Activated effector memory CD4-positive, alpha-beta T cell treated with Interleukin-2 at 50 U/mL for 16 hours (primary cell): ENCODE measurements around the gene MGP.

Experiments
- DNase-seq: peaks from one replicate; pipeline ENCODE4 v3.0.0-alpha.2; 2020

Gene MGP

GRCh38 chr12:14885718-14886221 lies at the start of gene MGP:
Gene MGP (minus strand): TSS chr12:14885854. CDS start chr12:14885791, 63 bp downstream.
- DNase-seq: no peak

- no peak for DNase-seq
Observed at GRCh38 chr12:14935031-14935430, 49.4 kb upstream of the MGP start.

DNA sequence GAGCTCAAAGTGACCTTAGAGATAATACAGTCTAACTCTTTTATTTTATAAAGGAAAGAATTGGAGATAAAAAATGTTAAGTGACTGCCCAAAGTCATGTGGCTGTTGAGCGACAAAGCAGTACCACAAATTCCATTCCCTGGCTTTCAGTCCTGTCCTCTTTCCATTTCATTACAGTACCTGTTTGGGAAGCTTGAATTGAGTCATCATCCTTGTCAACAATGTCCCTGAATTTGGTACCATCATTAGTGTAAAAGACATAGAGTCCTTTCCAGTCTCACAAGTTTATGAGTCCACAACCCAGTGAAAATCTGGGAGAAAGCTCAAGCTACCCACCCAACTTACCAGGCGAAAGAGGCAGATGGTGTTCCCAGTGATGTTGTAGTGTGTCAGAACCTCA lies 48.9 kb upstream of the MGP start:
- no peak for DNase-seq

DNA sequence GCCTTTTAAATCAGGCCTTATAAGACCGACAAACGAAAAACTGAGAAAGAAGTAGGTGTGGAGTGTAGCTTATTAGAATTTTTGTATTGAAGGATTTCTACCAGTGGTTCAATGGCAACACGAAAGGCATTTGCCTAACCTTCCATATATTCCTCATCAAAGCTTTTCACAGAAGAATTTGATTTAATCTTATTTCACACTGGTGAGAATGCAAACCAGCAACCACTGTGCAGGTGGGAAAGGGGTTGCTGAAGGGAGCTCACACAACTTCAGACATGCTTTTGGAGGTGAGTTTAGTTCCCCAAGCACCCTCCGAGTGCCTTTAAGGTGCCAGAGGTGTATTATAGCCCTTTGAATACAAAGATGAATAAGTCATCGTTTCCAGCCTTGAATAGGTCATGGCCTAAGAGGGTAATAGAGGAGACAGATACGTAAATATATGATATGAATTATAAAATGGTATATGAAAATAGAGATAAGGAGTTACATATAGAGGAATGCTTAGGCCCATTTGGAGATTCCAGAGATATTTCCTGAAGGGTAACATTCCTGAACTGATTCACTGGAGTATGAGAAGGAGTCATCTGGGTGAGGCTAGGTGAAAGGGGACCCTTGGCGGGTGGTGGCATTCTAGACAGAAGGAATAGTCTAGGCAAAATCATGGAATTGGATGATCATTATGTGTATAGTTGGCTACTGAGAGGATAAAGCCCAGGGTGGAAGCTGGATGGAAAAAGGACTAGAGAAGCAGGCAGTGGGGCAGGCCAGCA lies 46.3 kb upstream of the MGP start:
- no peak for DNase-seq

- DNase-seq: no peak
Observed at GRCh38 chr12:14931359-14931758, 45.7 kb upstream of the MGP start.

GRCh38 chr12:14930299-14930698 lies 44.6 kb upstream of the MGP start:
- no peak for DNase-seq

GRCh38 chr12:14928931-14929330 lies 43.3 kb upstream of the MGP start:
- no peak for DNase-seq

DNA sequence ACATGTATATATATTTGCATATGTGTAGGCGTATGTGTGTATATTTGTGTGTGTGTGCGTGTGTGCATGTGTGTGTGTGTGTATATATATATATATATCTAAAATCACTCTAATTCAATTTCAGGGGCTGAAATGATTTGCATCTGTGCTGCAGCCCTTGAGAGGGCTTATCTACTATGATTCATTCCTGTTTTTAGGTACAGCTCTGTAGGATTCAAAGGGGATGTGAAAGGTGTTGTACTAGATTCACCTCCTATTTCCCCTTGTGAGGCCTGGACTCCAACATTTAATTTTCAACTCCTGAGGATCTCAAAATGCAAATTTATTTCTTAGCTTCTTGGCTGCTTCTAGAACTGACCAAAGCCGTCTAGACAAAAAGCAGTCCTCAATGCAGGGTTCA lies 41.6 kb upstream of the MGP start:
- no peak for DNase-seq

DNA sequence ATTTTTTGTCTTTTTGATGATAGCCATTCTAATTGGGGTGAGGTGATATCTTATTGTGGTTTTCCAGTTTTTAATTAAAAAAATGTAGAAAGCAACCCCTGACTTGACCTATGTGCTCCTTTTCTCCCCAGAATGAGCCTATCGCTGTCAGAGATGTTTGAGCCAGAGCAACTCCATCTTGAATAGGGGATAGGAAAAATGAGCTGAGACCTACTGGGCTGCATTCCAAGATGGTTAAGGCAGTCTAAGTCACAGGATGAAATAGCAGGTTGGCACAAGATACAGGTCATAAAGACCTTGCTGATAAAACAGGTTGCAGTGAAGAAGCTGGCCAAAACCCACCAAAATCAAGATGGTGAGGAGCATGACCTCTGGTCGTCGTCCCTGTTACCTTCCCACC lies 38.9 kb upstream of the MGP start:
- DNase-seq: no peak

DNA sequence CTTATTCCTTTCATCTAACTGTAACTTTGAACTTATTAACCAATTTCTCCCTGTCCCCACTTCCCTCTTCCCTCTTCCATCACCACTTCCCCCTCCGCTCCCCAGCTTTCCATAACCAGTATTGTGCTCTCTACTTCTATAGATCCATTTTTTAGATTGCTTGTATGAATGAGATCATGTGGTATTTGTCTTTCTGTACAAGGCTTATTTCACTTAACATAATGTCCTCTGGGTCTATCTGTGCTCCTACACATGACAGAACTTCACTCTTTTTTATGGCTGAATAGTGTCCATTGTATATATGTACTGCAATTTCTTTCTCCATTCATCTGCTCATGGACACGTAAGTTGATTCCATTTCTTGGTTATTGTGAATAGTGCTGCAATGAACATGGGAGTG lies 38.3 kb upstream of the MGP start:
- no peak for DNase-seq

- no peak for DNase-seq
Observed at GRCh38 chr12:14921218-14921617, 35.6 kb upstream of the MGP start.

DNA sequence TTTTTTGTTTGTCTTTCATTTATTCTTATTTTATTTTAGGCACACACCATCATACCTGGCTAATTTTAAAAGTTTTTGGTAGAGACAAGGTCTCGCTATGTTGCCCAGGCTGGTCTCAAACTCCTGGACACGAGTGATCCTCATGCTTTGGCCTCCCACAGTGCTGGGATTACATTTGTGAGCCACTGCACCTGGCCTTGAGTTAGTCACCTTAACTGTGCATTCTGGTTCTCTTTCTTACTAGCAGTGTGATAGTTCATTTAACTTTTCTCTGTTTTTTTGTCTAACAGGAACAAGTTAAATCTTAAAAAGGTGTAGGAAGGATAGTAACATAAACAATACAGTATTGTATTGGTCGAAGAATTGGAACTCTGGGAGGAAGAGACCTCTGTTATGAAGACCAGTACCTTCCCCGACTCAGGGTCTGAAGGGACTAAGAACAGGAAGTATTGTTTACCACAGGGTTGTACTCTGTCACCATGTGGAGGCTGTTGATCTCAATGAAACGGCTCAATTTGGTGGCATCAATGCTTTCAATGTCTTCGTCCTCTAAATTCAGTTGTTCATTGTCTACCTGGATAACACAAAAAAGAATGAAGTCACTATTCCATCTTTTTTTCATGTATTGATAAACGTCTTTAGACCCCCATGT lies 34.9 kb upstream of the MGP start:
- no peak for DNase-seq

DNA sequence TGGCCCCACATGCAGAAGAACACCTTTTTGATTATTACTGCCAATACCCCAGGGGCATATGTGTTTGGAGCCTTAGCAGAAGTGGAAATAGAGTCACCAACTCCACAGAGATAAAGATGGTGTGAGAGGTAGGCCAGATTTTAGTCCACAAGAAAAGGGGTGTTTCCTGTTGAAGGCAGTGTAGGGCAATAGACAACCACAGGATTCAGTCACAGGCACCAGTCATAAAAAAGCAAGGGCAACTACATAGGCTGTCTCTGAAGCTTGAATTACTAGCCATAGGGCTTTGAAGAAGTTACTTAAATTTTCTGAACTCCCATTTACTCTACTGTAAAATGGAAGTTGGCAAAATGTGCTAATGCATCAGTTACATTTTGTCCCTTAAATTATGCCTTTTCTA lies 33.8 kb upstream of the MGP start:
- DNase-seq: no peak

GRCh38 chr12:14915736-14916135 lies 30.1 kb upstream of the MGP start:
- no peak for DNase-seq

- DNase-seq: no peak
Observed at GRCh38 chr12:14913381-14913781, 27.7 kb upstream of the MGP start.

GRCh38 chr12:14911131-14911530 lies 25.5 kb upstream of the MGP start:
- no peak for DNase-seq

DNA sequence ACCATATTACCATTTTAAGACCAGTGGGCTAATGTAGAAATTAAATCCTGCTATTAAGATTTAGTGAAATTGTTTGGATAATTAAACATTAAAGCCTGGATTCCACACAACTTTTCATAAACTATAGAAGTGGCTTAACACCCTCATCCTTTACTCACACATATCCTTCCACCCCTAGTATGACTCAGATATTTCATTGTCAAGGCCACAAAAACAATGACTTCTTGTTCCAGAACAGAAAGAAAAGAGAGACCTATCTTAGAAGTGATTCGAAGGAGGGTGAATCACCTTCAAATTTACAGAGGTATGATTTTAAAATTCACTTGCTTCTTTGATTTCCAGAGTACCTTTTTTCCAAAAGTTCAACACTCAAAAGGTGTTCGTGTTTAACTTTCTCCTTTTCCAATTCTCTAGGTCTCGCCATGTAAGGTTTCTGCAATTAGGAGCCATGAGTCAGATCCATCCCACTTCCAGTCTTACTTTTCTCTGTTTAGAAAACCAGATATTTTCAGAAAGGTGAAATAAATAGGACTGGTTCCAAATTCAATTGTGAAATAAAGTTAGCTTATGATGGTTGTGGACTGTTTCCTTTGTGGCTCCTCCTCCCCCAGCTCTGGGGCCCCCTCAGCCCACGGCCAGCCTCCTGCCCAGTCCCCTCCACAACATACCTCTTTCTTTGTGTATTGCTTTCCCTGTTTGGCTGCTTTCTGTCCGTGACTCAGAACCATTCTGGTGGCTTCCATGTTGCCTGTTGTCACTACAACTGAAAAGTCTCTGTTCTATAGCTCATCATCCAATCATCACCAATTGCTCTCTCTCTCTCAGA lies 24.6 kb upstream of the MGP start:
- no peak for DNase-seq

DNA sequence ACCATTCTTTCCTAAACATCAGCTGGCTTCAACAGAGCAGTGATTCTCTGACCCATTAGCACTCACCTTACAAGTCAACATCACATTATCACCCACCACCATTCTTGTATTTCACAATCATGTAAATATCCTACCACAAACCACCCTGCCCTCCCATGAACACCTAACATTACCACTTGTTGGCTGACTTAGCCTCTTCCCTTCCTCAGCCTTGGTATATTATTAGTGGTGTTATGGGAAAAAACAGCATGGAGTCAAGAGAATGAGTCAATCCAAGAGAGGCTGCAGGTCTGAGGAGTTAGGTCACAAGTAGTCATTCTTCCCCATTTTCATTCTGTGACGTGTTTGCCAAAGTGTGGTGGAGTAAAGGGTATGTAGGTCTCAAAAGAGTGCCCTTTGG lies 22.3 kb upstream of the MGP start:
- DNase-seq: no peak

- DNase-seq: no peak
Observed at GRCh38 chr12:14906114-14906513, 20.5 kb upstream of the MGP start.

DNA sequence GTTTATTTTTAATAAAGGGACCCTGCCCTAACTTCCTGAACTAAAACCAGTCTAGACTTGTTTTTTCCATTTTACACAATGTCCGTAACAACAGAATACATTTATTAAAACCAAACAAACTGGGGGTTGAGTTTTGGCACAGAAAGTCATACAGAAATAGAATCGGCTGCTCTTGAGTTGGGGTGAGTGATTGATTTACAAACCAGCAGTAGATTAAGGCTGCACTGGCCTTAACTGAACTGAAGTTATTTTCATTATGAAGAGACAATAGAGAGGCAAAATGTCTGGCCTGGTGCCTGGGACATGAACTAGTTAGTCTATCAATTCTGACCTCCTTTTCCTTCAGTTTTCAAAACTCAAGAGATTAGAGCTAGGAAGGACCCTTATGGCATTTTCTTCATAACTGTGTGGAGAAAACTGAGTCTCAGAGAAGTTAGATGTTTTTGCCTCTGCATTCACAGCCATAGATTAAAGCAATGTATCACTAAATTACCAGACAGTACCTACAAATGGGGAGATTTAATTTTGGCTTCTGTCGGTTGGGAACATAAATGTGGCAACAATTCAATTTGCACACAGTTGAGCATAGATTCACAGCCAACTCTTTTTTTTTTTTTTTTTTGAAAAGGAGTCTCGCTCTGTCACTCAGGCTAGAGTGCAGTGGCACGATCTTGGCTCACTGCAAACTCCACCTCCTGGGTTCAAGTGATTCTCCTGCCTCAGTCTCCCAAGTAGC lies 19.8 kb upstream of the MGP start:
- DNase-seq: no peak

GRCh38 chr12:14904854-14905253 lies 19.2 kb upstream of the MGP start:
- no peak for DNase-seq

DNA sequence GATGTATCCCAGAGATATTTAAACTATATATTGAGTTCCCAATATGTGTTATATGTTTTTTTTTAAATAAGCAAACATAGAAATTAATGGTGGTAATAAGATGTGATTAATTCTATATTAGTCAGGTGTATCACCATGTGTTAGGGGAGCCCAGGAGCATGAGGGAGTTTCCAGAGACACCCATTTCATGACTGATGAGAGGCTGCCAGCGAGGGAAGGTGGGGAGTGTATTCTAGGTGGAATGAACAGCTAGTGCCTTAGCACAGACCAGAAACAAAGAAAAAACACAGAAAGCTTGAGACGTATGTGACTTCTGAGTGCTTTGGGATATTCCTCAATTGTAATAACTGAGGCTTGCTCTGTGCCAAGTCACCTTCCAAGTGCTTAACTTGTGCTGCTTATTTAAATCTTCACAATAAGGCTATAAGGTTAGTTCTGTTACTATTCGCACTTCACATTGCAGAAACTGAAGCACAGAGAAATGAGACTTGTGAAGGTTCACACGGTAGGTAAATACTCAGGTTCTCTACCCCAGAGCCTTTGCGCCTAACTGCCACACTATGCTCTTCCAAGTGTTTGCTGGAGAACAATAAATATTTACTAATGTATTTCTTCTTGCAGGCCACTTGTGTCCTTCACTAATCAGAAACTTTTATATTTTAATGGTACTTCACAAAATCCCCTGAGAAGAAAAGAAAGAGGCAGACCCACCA lies 17.9 kb upstream of the MGP start:
- no peak for DNase-seq
